Vagina (tissue), 2 donors: ENCODE measurements around the gene RNF213. TPM values are rescaled to one million over a fixed set of nuclear protein-coding genes. Genes with fewer than 3 reads are reported as not detected.

Experiments
- DNase-seq, 2 donors: peaks; one replicate each; pipeline ENCODE4 v3.0.0-alpha.2; 2017; ENCODE audit errors: extremely low spot score in 2 of 2
- H3K27ac ChIP-seq: fragments of 200-600 bp; sonication (generic); one replicate; pipeline ENCODE4 v1.5.1; 2019
- H3K27me3 ChIP-seq: fragments of 200-600 bp; sonication (generic); one replicate; pipeline ENCODE4 v1.5.1; 2019
- H3K36me3 ChIP-seq, 2 donors: fragments of 200-600 bp; sonication (generic); one replicate each; pipeline ENCODE4 v1.5.1; 2017 to 2019
- H3K4me1 ChIP-seq: fragments of 200-600 bp; sonication (generic); one replicate; pipeline ENCODE4 v1.5.1; 2019
- H3K4me3 ChIP-seq, 2 donors: fragments of 200-600 bp; sonication (generic); 1 replicate in 1 of 2; 2 replicates in 1 of 2; pipeline ENCODE4 v1.5.1; 2016 to 2019
- H3K9me3 ChIP-seq: fragments of 200-600 bp; sonication (generic); one replicate; pipeline ENCODE4 v1.5.1; 2019
- CTCF ChIP-seq, 3 experiments: fragments of 450-650 bp in 2 of 3; fragments of 200-600 bp in 1 of 3; sonication (generic) in 1 of 3; IDR thresholded peaks; one replicate each; pipeline ENCODE4 v1.5.1; 2017 to 2019; ENCODE audit warnings: antibody characterized with exemption in 3 of 3, mild to moderate bottlenecking in 2 of 3, moderate library complexity in 2 of 3
- POLR2A ChIP-seq, 2 donors: fragments of 450-650 bp; IDR thresholded peaks; one replicate each; pipeline ENCODE4 v1.6.1; 2017; ENCODE audit warnings: antibody characterized with exemption in 2 of 2, mild to moderate bottlenecking in 2 of 2, moderate library complexity in 2 of 2
- POLR2AphosphoS5 ChIP-seq, 2 donors: sonication (generic); formaldehyde crosslinking; IDR thresholded peaks; one replicate each; pipeline ENCODE4 v1.9.0; 2017; ENCODE audit warnings: antibody characterized with exemption in 2 of 2, mild to moderate bottlenecking in 2 of 2, low read depth in 1 of 2; ENCODE audit not compliant: insufficient read depth in 1 of 2
- intact Hi-C: fragments of 100-400 bp; cut with DNase I; formaldehyde crosslinking; loops from one replicate; pipeline ENCODE4 v1.15.1; 2023
- total RNA-seq: library from RNA; depleted of rRNA; stranded (reverse); fragments of >200 nt; gene quantifications from one replicate; pipeline ENCODE4 v1.2.3, GENCODE V29; 2016

Gene RNF213
- total RNA-seq, 1 donor from 2014 or later = 144 TPM

GRCh38 chr17:80232438-80232837 lies 28.2 kb upstream of the RNF213 start:
- no peak for TF ChIP-seq POLR2AphosphoS5 (IDR thresholded peaks at IDR 0.05; ENCODE audit: insufficient read depth in 1 of 2, low read depth in 1 of 2)
- no peak for TF ChIP-seq POLR2A (IDR thresholded peaks at IDR 0.05)
- TF ChIP-seq CTCF (IDR thresholded peaks at IDR 0.05) = no peak
- peaks cover 0 to 45% of the 10 kb centered on the region in 2 donors for H3K36me3 ChIP-seq

GRCh38 chr17:80233202-80233601 lies 27.4 kb upstream of the RNF213 start:
- intact Hi-C loops = no loop called here
- no peak for DNase-seq
- Histone ChIP-seq H3K27me3 (no peaks in the 10 kb centered on the region), H3K9me3 (peaks cover 4% of the 10 kb centered on the region), H3K27ac (no peak overlapping the region), H3K36me3 (peaks cover 0 to 52% of the 10 kb centered on the region in 2 donors), H3K4me3 (no peak overlapping the region), H3K4me1 (no peaks in the 10 kb centered on the region)
- TF ChIP-seq CTCF (IDR thresholded peaks at IDR 0.05) = no peak

More at GRCh38 chr17:80232438-80232837, 28.2 kb upstream of the RNF213 start:
- Histone ChIP-seq H3K27ac (no peak overlapping the region), H3K9me3 (peaks cover 4% of the 10 kb centered on the region), H3K4me3 (no peak overlapping the region), H3K27me3 (no peaks in the 10 kb centered on the region), H3K4me1 (no peaks in the 10 kb centered on the region)
- intact Hi-C loops = no loop called here
- DNase-seq = no peak

- Histone ChIP-seq H3K36me3 (peaks cover 0 to 59% of the 10 kb centered on the region in 2 donors), H3K4me1 (no peaks in the 10 kb centered on the region), H3K27me3 (no peaks in the 10 kb centered on the region), H3K27ac (no peak overlapping the region), H3K9me3 (peaks cover 4% of the 10 kb centered on the region), H3K4me3 (no peak overlapping the region)
- DNase-seq = no peak
- intact Hi-C loops = no loop called here
- TF ChIP-seq POLR2AphosphoS5 (IDR thresholded peaks at IDR 0.05; ENCODE audit: insufficient read depth in 1 of 2, low read depth in 1 of 2) (no peak), CTCF (IDR thresholded peaks at IDR 0.05) (no peak), POLR2A (IDR thresholded peaks at IDR 0.05) (no peak)
Measured at GRCh38 chr17:80236911-80237310, 23.7 kb upstream of the RNF213 start.

- intact Hi-C loops = no loop called here
- TF ChIP-seq POLR2A (IDR thresholded peaks at IDR 0.05) = no peak
- TF ChIP-seq CTCF (IDR thresholded peaks at IDR 0.05) = no peak
- no peak for TF ChIP-seq POLR2AphosphoS5 (IDR thresholded peaks at IDR 0.05; ENCODE audit: insufficient read depth in 1 of 2, low read depth in 1 of 2)
- H3K36me3 ChIP-seq = peaks cover 0 to 60% of the 10 kb centered on the region in 2 donors
Measured at GRCh38 chr17:80237386-80237785, 23.3 kb upstream of the RNF213 start.

GRCh38 chr17:80242505-80242904 lies 18.1 kb upstream of the RNF213 start:
- DNase-seq = no peak
- H3K27me3 ChIP-seq = no peaks in the 10 kb centered on the region
- no peak for TF ChIP-seq CTCF (IDR thresholded peaks at IDR 0.05)
- no peak for TF ChIP-seq POLR2A (IDR thresholded peaks at IDR 0.05)
- TF ChIP-seq POLR2AphosphoS5 (IDR thresholded peaks at IDR 0.05; ENCODE audit: insufficient read depth in 1 of 2, low read depth in 1 of 2) = no peak
- peaks cover 0 to 34% of the 10 kb centered on the region in 2 donors for H3K36me3 ChIP-seq
- no peaks in the 10 kb centered on the region for H3K4me1 ChIP-seq
- no peak overlapping the region for H3K27ac ChIP-seq
- intact Hi-C loops = no loop called here
- no peak overlapping the region for H3K4me3 ChIP-seq
- no peaks in the 10 kb centered on the region for H3K9me3 ChIP-seq

More at GRCh38 chr17:80237386-80237785, 23.3 kb upstream of the RNF213 start:
- no peak overlapping the region for H3K27ac ChIP-seq
- no peaks in the 10 kb centered on the region for H3K4me1 ChIP-seq
- H3K27me3 ChIP-seq = no peaks in the 10 kb centered on the region
- DNase-seq = no peak
- peaks cover 2% of the 10 kb centered on the region for H3K9me3 ChIP-seq
- no peak overlapping the region for H3K4me3 ChIP-seq
